ENCODE results near the gene EMILIN2.

- TF ChIP-seq POLR2A (IDR thresholded peaks at IDR 0.05; ENCODE audit: extremely low read depth, insufficient read length) (no peak), CTCF (IDR thresholded peaks at IDR 0.05; ENCODE audit: low read depth, low read length) (no peak), MYC (IDR thresholded peaks at IDR 0.05; ENCODE audit: low read depth, low read length) (no peak)
Observed at GRCh38 chr18:2924920-2925319, 78.1 kb downstream of the EMILIN2 start.
